Ascending aorta (tissue), 2 donors: Measurements from ENCODE around the gene PDZRN3. TPM values are rescaled to one million over a fixed set of nuclear protein-coding genes. Genes with fewer than 3 reads are reported as not detected.

Experiments used
- DNase-seq, 2 donors: peaks; one replicate each; pipeline ENCODE4 v3.0.0-alpha.2; 2019; ENCODE audit warnings: low spot score in 2 of 2
- H3K27ac ChIP-seq, 2 donors: fragments of 200-600 bp; sonication (generic); one replicate each; pipeline ENCODE4 v1.5.1; 2016 to 2017; ENCODE audit warnings: mild to moderate bottlenecking in 1 of 2
- H3K27me3 ChIP-seq: fragments of 200-600 bp; sonication (generic); one replicate; pipeline ENCODE4 v1.5.1; 2017
- H3K36me3 ChIP-seq, 2 donors: fragments of 200-600 bp; sonication (generic); one replicate each; pipeline ENCODE4 v1.5.1; 2016
- H3K4me1 ChIP-seq, 2 donors: fragments of 200-600 bp; sonication (generic); one replicate each; pipeline ENCODE4 v1.5.1; 2016 to 2017; ENCODE audit warnings: mild to moderate bottlenecking in 1 of 2
- H3K4me3 ChIP-seq, 2 donors: fragments of 200-600 bp; sonication (generic); one replicate each; pipeline ENCODE4 v1.5.1; 2016 to 2017; ENCODE audit warnings: mild to moderate bottlenecking in 1 of 2
- H3K9me3 ChIP-seq, 2 donors: fragments of 200-600 bp; sonication (generic); one replicate each; pipeline ENCODE4 v1.5.1; 2016
- CTCF ChIP-seq, 3 experiments: fragments of 200-600 bp in 2 of 3; fragments of 450-650 bp in 1 of 3; sonication (generic) in 2 of 3; IDR thresholded peaks; one replicate each; pipeline ENCODE4 v1.5.1; 2016 to 2019; ENCODE audit warnings: antibody characterized with exemption in 3 of 3, mild to moderate bottlenecking in 1 of 3, moderate library complexity in 1 of 3
- intact Hi-C: fragments of 100-400 bp; cut with DNase I; formaldehyde crosslinking; loops from one replicate; pipeline ENCODE4 v1.15.1; 2023
- total RNA-seq: library from RNA; depleted of rRNA; stranded (reverse); fragments of >200 nt; gene quantifications from one replicate; pipeline ENCODE4 v1.1.0, GENCODE V29; 2016

The PDZRN3 gene
- total RNA-seq, 1 donor from 2014 or later, result 71.9 TPM

GRCh38 chr3:73635254-73635653 lies 10.5 kb upstream of the PDZRN3 start:
- H3K36me3 ChIP-seq, result no peaks in the 10 kb centered on the region
- no peak overlapping the region for H3K4me3 ChIP-seq
- TF ChIP-seq CTCF (IDR thresholded peaks at IDR 0.05), result no peak
- no peaks in the 10 kb centered on the region for H3K27me3 ChIP-seq
- no peaks in the 10 kb centered on the region for H3K4me1 ChIP-seq
- DNase-seq, result no peak
- no peaks in the 10 kb centered on the region for H3K9me3 ChIP-seq
- H3K27ac ChIP-seq, result no peak overlapping the region
- intact Hi-C loops, result no loop called here

- Histone ChIP-seq H3K27ac (no peak overlapping the region), H3K27me3 (no peaks in the 10 kb centered on the region), H3K4me3 (no peak overlapping the region), H3K9me3 (no peaks in the 10 kb centered on the region), H3K36me3 (no peaks in the 10 kb centered on the region), H3K4me1 (no peaks in the 10 kb centered on the region)
- no peak for DNase-seq
- no peak for TF ChIP-seq CTCF (IDR thresholded peaks at IDR 0.05)
- intact Hi-C loops, result no loop called here
These were observed 9.2 kb upstream of the PDZRN3 start for GRCh38 chr3:73633916-73634344.

- TF ChIP-seq CTCF (IDR thresholded peaks at IDR 0.05), result no peak
- H3K27ac ChIP-seq, result no peak overlapping the region
These were observed 8.7 kb upstream of the PDZRN3 start for GRCh38 chr3:73633453-73633852.

GRCh38 chr3:73626106-73626505 lies 1.4 kb upstream of the PDZRN3 start:
- Histone ChIP-seq H3K27me3 (no peaks in the 10 kb centered on the region), H3K9me3 (no peaks in the 10 kb centered on the region), H3K27ac (peak overlapping the region; percentile 45 to 91), H3K4me3 (peak overlapping the region; percentile 82 to 91), H3K4me1 (peaks cover 0 to 9% of the 10 kb centered on the region in 2 donors), H3K36me3 (no peaks in the 10 kb centered on the region)
- TF ChIP-seq CTCF (IDR thresholded peaks at IDR 0.05), result no peak
- no peak for DNase-seq
- intact Hi-C loops, result loop anchor here (5.0 kb wide), 1 partner anchor 71 kb away; no protein-coding TSS in a partner anchor

More at GRCh38 chr3:73633453-73633852, 8.7 kb upstream of the PDZRN3 start:
- Histone ChIP-seq H3K27me3 (no peaks in the 10 kb centered on the region), H3K36me3 (no peaks in the 10 kb centered on the region), H3K9me3 (no peaks in the 10 kb centered on the region), H3K4me3 (no peak overlapping the region), H3K4me1 (no peaks in the 10 kb centered on the region)
- no peak for DNase-seq
- intact Hi-C loops, result no loop called here

DNA sequence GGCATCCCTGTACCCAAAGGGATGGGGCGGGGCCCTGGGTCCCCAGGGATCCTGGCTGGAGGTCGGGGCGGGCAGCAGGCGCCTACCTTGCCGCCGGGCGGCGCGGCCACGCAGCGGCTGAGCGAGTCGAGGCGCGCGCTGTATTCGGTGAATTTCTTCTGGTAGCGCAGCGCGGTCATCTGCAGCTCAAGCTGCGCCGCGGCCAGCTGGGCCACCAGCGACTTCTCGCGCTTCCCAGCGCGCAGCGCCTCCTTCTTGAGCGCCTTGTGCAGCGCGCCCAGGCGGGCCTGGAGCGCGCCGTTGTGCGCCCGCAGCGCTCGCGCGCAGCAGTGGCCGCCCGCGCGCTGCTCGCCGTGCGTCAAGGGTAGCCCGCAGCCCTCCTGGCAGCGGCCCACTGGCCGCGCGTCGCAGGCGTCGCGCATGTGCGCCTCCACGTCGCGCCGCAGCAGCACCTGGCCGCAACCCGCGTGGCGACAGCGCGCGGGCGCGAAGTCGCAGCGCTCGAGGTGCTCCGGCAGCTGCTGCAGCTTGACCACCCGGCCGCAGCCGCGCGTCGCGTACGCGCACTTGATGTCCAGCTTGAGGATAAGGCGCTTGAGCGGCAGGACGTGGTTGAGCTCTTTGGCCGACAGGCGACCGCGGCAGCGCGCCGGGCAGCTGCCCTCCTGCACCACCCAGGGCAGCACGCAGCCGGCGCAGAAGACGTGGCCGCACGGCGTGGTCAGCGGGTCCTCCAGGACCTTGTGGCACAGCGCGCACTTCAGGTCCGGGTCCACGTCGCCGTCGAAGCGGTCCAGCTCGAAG lies 522 bp downstream of the PDZRN3 start:
- Histone ChIP-seq H3K9me3 (no peaks in the 10 kb centered on the region), H3K27ac (peak overlapping the region; percentile 91 to 93), H3K36me3 (no peaks in the 10 kb centered on the region), H3K4me3 (peak overlapping the region; percentile 82 to 91), H3K27me3 (no peaks in the 10 kb centered on the region), H3K4me1 (peaks cover 2 to 20% of the 10 kb centered on the region in 2 donors)
- TF ChIP-seq CTCF (IDR thresholded peaks at IDR 0.05), result peak; percentile 25 to 32 (median 30)
- DNase-seq, result peak in 1 of 2 donors; percentile 73
- intact Hi-C loops, result loop anchor here (2.0 to 5.0 kb wide), 5 partner anchors 52 to 223 kb away; no protein-coding TSS in a partner anchor
